Adrenal gland (tissue), 12 donors: Measurements from ENCODE around the gene HHAT. TPM values are rescaled to one million over a fixed set of nuclear protein-coding genes. Genes with fewer than 3 reads are reported as not detected.

Experiments
- DNase-seq, 7 donors: peaks; one replicate each; pipeline ENCODE4 v3.0.0-alpha.2; 2019 to 2020
- H3K27ac ChIP-seq, 5 donors: fragments of 200-600 bp; sonication (generic) in 4 of 5; 1 replicate in 3 of 5; 2 replicates in 2 of 5; pipeline versions ENCODE4 v1.5.1 to v1.8.0; 2016 to 2020; ENCODE audit warnings: mild to moderate bottlenecking in 1 of 5
- H3K27me3 ChIP-seq: fragments of 200-600 bp; 2 replicates; pipeline ENCODE4 v1.8.0; 2021
- H3K36me3 ChIP-seq, 2 donors: fragments of 200-600 bp; replicated peaks in 1 of 2; 1 replicate in 1 of 2; 2 replicates in 1 of 2; pipeline versions ENCODE4 v1.5.1 to v1.8.0; 2018 to 2022
- H3K4me1 ChIP-seq, 2 donors: fragments of 200-600 bp; replicated peaks in 1 of 2; 1 replicate in 1 of 2; 2 replicates in 1 of 2; pipeline versions ENCODE4 v1.5.1 to v1.8.0; 2018 to 2021
- H3K4me3 ChIP-seq, 4 donors: fragments of 200-600 bp; sonication (generic) in 3 of 4; one replicate each; pipeline ENCODE4 v1.5.1; 2016 to 2018
- H3K9me3 ChIP-seq, 3 donors: fragments of 200-600 bp; sonication (generic) in 1 of 3; replicated peaks in 1 of 3; 1 replicate in 2 of 3; 2 replicates in 1 of 3; pipeline versions ENCODE4 v1.5.1 to v1.8.0; 2016 to 2021
- POLR2A ChIP-seq, 2 donors: fragments of 450-650 bp; IDR thresholded peaks; one replicate each; pipeline ENCODE4 v1.6.1; 2017; ENCODE audit warnings: antibody characterized with exemption in 2 of 2, mild to moderate bottlenecking in 2 of 2, moderate library complexity in 1 of 2
- WGBS, 4 donors: extraction: QIAGEN DNeasy Blood & Tissue Kit in 2 of 4; methylation state at CpG; one replicate each; pipeline versions ENCODE4 v1.1.5 to v1.1.7; 2013 to 2017; 5-methylcytosine and 5-hydroxymethylcytosine counted together
- intact Hi-C, 2 donors: fragments of 100-400 bp; cut with DNase I; formaldehyde crosslinking; loops; one replicate each; pipeline versions ENCODE4 v1.14.1 to v1.15.0; 2022 to 2023
- polyA plus RNA-seq, 3 donors: library from polyadenylated mRNA; stranded (reverse); fragments of 200-250 nt in 2 of 3; fragments of 350-450 nt in 1 of 3; fragmentation: Illumina TruSeq in 1 of 3; extraction: RNeasy Lipid Tissue Mini Kit (QIAGEN cat#74804) in 1 of 3; gene quantifications; one replicate each; pipeline ENCODE4 v1.2.3, GENCODE V29; 2013 to 2014
- total RNA-seq, 9 donors: library from RNA; depleted of rRNA in 4 of 9; stranded (reverse); fragments of >200 nt in 4 of 9; fragments of 120-200 nt in 1 of 9; fragmentation: NEBNext Ultra II Directional in 1 of 9; extraction: Animal tissue kit (Norgen Biotek cat#: 25700) in 1 of 9; gene quantifications; one replicate each; pipeline versions ENCODE4 v1.1.0 to v1.2.4, GENCODE V29; 2013 to 2023
- TF ChIP-seq, protein P1 (sequence below), 6 experiments: fragments of 450-650 bp in 4 of 6; fragments of 200-600 bp in 2 of 6; sonication (generic) in 1 of 6; IDR thresholded peaks; 1 replicate in 5 of 6; 2 replicates in 1 of 6; pipeline versions ENCODE4 v1.5.1 to v1.8.0; 2016 to 2021; ENCODE audit warnings: antibody characterized with exemption in 6 of 6, mild to moderate bottlenecking in 2 of 6, moderate library complexity in 1 of 6
- donor health status: healthy with polysubstance abuse.
- donor health status: Bipolar disorder and iron deficiency.
- donor health status: DM: yes; HTN: yes; CAD: no.
- donor health status: DM: no; HTN: no; CAD: no.
- donor health status: DM: no; HTN: no; CAD: no.
- donor health status: DM: yes; HTN: yes; CAD: no.

Gene HHAT
- total and polyA plus RNA-seq, 12 donors = 3.1 to 26.7 (median 12.3) TPM

DNA sequence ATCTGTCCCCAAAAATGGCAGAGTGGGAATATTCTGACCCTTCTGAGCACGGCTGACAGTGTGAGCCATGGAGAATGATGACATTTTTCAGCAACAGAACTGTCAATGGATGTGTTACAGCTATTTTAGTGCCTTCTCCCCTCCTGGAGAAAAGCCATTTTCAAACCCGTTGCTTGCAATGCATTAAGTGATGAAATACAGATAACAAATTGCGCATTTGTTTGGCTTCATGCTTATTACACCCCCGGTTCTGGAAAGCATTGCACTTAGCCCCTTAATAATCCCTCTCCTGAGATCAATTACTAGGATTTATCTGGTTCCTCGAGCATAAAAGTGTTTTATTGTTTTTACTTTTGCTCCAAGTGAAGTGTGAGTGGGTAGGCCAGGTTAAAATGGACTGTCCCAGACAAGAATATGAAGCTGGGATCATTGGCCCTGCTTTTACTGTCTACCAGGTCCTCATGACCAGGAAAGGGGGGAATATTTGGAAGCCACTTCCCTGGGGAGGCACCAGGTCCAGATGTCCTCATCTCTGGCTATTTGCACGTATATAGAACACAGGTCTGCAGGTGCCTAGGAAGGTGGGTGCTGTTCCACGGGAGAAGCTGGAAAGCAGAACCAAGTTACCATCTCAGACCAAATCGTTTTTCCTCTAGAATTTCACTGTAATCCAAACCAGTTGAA, 37.5 kb upstream of the HHAT start:
- Histone ChIP-seq H3K4me3 (no peak overlapping the region), H3K27ac (no peak overlapping the region), H3K27me3 (no peaks in the 10 kb centered on the region), H3K36me3 (no peaks in the 10 kb centered on the region), H3K4me1 (peaks cover 11 to 17% of the 10 kb centered on the region in 2 donors), H3K9me3 (no peaks in the 10 kb centered on the region)
- TF ChIP-seq, protein P1, sequence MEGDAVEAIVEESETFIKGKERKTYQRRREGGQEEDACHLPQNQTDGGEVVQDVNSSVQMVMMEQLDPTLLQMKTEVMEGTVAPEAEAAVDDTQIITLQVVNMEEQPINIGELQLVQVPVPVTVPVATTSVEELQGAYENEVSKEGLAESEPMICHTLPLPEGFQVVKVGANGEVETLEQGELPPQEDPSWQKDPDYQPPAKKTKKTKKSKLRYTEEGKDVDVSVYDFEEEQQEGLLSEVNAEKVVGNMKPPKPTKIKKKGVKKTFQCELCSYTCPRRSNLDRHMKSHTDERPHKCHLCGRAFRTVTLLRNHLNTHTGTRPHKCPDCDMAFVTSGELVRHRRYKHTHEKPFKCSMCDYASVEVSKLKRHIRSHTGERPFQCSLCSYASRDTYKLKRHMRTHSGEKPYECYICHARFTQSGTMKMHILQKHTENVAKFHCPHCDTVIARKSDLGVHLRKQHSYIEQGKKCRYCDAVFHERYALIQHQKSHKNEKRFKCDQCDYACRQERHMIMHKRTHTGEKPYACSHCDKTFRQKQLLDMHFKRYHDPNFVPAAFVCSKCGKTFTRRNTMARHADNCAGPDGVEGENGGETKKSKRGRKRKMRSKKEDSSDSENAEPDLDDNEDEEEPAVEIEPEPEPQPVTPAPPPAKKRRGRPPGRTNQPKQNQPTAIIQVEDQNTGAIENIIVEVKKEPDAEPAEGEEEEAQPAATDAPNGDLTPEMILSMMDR (IDR thresholded peaks at IDR 0.05) = no peak
- no peak for TF ChIP-seq POLR2A (IDR thresholded peaks at IDR 0.05)
- DNase-seq = no peak
- intact Hi-C loops = no loop called here
- WGBS, 4 donors = 53 to 78% (median 67%) methylated on average over 7 to 8 of the region's 8 CpGs

DNA sequence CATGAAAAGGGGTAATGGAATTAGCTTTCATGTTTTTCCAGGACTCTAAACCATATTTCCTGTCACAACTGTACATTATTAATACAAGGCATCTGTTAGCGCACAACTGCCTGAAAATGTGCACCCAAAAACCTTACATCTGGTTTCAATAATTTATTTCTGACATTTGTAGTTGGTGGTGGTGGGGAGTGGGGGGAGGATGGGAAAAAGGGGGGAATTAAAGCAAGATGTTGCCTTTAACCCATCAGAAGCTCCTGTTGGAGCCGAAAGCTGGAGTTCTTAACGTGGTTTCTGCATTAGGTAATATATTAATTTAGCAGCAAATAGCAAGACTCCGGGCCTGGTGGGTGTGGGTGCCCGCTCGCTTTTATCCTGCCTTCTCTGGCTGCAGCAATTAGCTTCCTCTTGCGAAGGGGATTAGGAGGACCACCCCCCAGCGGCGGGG, 36.9 kb upstream of the HHAT start:
- Histone ChIP-seq H3K4me3 (peak overlapping the region in 1 of 4 donors; percentile 49), H3K27ac (peak overlapping the region in 2 of 5 donors; percentile 51 to 52), H3K9me3 (no peaks in the 10 kb centered on the region), H3K4me1 (peaks cover 11 to 17% of the 10 kb centered on the region in 2 donors), H3K36me3 (no peaks in the 10 kb centered on the region), H3K27me3 (no peaks in the 10 kb centered on the region)
- WGBS, 4 donors = 31 to 42% (median 38%) methylated on average over 6 to 9 of the region's 9 CpGs
- peak in 1 of 7 donors; percentile 52 for DNase-seq
- TF ChIP-seq, protein P1 (IDR thresholded peaks at IDR 0.05) = no peak
- TF ChIP-seq POLR2A (IDR thresholded peaks at IDR 0.05) = no peak
- intact Hi-C loops = no loop called here

DNA sequence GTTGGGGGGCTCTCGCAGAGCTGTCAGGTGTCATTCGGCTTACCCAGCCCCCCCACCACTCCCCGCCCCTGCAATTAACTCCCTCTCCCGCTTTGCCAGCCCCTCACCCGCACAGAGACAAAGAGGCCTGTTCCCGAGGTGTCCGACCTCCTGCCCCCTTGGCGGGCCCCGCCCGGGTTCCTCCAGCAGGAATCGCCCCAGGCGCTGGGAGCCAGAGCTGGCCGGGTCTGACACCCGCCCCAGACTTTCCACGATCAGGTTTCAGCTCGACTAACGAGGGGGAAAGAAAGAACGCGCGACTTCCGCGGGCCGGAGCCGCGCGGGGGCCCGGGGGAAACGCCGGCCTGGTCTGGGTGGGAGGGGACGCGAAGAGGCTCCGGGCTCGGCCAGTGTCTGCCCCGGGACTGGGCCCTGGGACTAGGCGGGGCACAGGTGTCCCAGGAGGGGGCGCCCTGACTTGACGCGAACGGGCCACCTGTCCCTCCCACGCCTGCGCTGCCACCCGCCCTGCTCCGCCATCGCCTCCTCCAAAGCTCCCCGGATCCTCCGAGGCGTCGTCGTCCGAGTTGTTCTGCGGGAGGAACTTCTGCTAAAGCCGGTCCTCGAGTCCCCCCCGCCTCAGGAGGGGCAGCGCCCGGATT, 36.4 kb upstream of the HHAT start:
- Histone ChIP-seq H3K27ac (peak overlapping the region in 2 of 5 donors; percentile 51 to 52), H3K27me3 (no peaks in the 10 kb centered on the region), H3K9me3 (no peaks in the 10 kb centered on the region), H3K4me3 (peak overlapping the region in 2 of 4 donors; percentile 17 to 49), H3K4me1 (peaks cover 11 to 17% of the 10 kb centered on the region in 2 donors), H3K36me3 (no peaks in the 10 kb centered on the region)
- 2 to 7% (median 3%) methylated on average over 10 to 56 of the region's 56 CpGs for WGBS, 4 donors
- TF ChIP-seq, protein P1 (IDR thresholded peaks at IDR 0.05) = peak in 2 of 6 experiments; percentile 9 to 21
- no peak for TF ChIP-seq POLR2A (IDR thresholded peaks at IDR 0.05)
- peak in 6 of 7 donors; percentile 20 to 68 (median 32) for DNase-seq
- intact Hi-C loops = no loop called here

DNA sequence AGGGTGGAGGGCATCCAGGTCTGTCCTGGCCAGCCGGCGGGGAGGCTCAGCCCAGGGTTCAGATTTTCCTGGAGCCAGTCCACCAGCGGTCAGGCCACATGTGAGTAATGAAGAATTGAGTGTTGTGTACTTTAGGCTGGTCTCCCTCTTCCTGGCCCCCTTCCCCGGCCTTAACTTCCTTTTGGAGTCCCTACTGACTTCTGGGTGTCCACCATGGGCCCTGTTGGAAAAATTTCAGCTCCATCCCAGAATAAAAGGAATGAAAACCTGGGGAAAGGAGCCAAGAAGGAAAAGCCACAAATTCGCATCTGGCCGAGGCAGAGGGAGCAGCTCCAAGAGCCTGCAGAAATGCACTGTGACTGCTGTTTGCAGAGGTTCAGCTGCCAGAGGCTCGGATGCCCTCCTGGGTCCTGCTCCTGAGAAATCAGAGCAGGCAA, 35.5 kb upstream of the HHAT start:
- peak overlapping the region in 1 of 4 donors; percentile 49 for H3K4me3 ChIP-seq
- DNase-seq = peak in 5 of 7 donors; percentile 14 to 52 (median 30)

More for the DNA sequence above, 35.5 kb upstream of the HHAT start:
- H3K9me3 ChIP-seq = no peaks in the 10 kb centered on the region
- peak overlapping the region in 2 of 5 donors; percentile 39 to 52 for H3K27ac ChIP-seq
- 69 to 76% (median 73%) methylated on average over 7 of the region's 7 CpGs for WGBS, 4 donors
- H3K36me3 ChIP-seq = no peaks in the 10 kb centered on the region
- peaks cover 11 to 17% of the 10 kb centered on the region in 2 donors for H3K4me1 ChIP-seq
- intact Hi-C loops = no loop called here
- H3K27me3 ChIP-seq = no peaks in the 10 kb centered on the region
- TF ChIP-seq POLR2A (IDR thresholded peaks at IDR 0.05) = no peak
- TF ChIP-seq, protein P1 (IDR thresholded peaks at IDR 0.05) = no peak
